Erythroblast (primary cell): ENCODE data around the gene RASSF5.
A peak's percentile ranks its signal among the peaks of the same experiment; 100 is the strongest.

Experiments used
- DNase-seq, 2 experiments: peaks; one replicate each; lab custom pipeline; 2025; lab: John Stamatoyannopoulos, UW
- GATA1 ChIP-seq: IDR thresholded peaks from 2 replicates; pipeline ENCODE4 v1.6.1; 2011; ENCODE audit warnings: low read depth, mild to moderate bottlenecking, control low read depth, low read length, moderate library complexity
- POLR2A ChIP-seq: IDR thresholded peaks from 2 replicates; pipeline ENCODE4 v1.6.1; 2011; ENCODE audit warnings: mild to moderate bottlenecking, low read length

RASSF5 gene

GRCh38 chr1:206541236-206541833 is 34.0 kb downstream of the RASSF5 start:
- TF ChIP-seq POLR2A (no peak), GATA1 (no peak)
- DNase-seq: no peak

GRCh38 chr1:206544562-206545257 is 37.4 kb downstream of the RASSF5 start:
- TF ChIP-seq POLR2A (no peak), GATA1 (no peak)
- DNase-seq: peak; percentile 59 to 77

DNA sequence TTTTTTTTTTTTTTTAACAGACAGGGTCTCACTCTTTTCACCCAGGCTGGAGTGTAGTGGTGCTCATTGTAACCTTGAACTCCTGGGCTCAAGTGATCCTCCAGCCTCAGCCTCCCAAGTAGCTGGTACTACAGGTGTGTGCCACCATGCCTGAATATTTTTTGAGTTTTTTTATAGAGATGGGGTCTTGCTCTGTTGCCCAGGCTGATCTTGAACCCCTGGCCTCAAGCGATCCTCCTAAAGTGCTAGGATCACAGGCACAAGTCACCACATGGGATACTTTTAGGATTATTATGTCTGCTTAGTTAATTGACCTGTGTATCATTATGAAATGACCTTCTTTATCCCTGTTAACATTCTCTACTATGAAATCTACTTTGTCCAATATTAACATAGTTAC is 38.0 kb downstream of the RASSF5 start:
- TF ChIP-seq GATA1 (no peak), POLR2A (no peak)

GRCh38 chr1:206547104-206547503 is 39.8 kb downstream of the RASSF5 start:
- TF ChIP-seq GATA1: no peak
- DNase-seq: no peak

More for the DNA sequence above, 38.0 kb downstream of the RASSF5 start:
- DNase-seq: no peak

- DNase-seq: no peak
- no peak for TF ChIP-seq GATA1
- no peak for TF ChIP-seq POLR2A
These were observed 43.1 kb downstream of the RASSF5 start for GRCh38 chr1:206550446-206550845.

GRCh38 chr1:206551296-206551985 is 44.1 kb downstream of the RASSF5 start:
- TF ChIP-seq GATA1: no peak
- TF ChIP-seq POLR2A: no peak
- DNase-seq: peak in 1 of 2 experiments; percentile 24

DNA sequence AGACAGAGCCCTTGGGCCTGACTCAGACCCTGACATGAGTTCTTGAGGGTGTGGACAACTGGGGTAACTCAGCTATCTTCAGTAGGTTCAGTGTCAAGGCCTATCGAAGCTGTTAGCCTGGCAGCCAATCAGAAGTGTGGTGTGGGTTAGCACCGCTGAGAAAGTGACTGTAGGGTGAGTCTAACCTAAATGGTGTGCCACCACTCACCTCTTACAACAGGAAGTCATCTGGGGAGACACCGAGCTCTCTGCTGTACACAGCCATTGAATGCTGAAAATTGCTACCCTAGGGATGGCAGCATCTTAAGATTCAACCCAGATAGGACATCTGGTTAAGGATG is 44.6 kb downstream of the RASSF5 start:
- no peak for TF ChIP-seq GATA1
- no peak for TF ChIP-seq POLR2A
- DNase-seq: no peak

DNA sequence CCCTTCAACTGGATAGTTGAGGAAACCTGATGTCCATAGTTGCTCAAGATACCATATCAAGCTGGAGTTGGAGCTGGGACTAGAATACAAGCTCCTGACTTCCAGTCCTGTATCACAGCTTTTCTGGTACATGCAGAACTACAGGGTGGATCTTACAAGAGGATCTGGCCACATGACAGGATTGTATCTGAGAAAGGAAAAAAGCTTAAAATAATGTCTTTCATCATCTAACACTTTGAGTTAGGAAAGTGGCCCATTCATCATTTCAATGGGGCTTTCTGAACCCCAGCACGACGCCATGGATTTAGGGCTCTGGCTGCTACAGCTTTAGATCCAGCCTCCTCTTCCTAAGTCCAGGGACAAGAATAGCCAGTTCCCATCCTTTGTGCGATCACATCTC is 46.9 kb downstream of the RASSF5 start:
- DNase-seq: no peak
- TF ChIP-seq GATA1 (no peak), POLR2A (no peak)

GRCh38 chr1:206554701-206555472 is 47.6 kb downstream of the RASSF5 start:
- DNase-seq: no peak
- no peak for TF ChIP-seq POLR2A
- TF ChIP-seq GATA1: no peak

DNA sequence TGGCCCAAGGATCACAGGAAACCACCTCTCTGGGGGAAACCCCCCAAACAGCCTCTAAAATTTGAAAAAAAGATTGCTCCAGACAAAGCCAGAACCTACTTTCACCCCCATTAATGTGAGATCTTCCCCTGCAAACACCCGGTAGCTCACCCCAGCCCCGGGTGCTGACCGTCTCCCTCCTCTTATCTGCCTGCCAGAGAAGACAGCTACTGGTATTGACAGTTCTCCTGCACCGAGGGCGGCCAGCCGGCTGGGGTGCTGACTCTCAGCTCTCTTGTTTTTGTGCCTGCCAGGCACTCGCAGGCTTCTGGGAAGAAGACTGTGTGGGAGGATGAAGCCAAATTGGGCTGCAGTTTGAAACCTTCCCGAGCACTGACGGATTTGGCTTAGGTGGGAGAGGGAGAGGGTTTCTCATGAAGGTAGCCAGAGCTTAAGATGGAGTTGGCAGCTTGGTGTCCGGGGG is 48.2 kb downstream of the RASSF5 start:
- DNase-seq: peak; percentile 35 to 55
- no peak for TF ChIP-seq GATA1
- TF ChIP-seq POLR2A: no peak

DNA sequence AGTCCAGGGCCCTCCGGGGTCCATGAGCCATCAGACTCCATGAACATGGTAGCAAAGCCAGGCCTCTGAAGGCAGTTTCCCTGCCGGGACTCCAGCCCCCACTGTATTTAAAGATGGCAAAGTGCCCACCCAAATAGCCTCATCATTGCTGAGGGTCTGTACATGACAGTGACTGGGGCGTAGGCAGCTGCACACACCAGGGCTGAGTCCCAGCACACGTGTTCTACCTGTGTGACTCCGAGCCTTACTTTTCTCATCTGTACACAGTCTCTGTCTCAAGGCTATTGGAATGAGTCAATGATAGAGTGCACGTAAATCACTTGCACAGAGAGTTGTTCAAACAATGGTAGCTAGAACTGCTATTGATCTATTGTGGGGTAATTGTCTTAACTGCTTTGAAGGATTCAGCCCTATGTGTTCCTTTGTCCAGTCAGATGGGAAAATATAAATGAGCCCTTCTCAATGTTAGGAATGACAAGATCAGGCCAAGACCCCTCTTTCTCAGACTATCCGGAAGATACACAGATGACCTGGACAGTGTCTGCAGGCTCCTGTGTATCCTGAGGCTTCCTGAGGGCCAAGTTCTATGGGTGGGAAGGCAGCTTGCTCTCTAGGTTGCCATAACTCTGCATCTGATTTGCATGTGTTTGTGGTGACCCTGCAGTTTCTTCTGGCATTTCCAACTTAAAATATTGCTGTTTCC is 48.9 kb downstream of the RASSF5 start:
- TF ChIP-seq GATA1 (no peak), POLR2A (no peak)
- DNase-seq: no peak

GRCh38 chr1:206556750-206557635 is 49.7 kb downstream of the RASSF5 start:
- peak; percentile 66 to 68 for DNase-seq
- TF ChIP-seq POLR2A (no peak), GATA1 (no peak)
